Measurements from ENCODE around the gene LRRD1. TPM values are rescaled to one million over a fixed set of nuclear protein-coding genes. Genes with fewer than 3 reads are reported as not detected.

Gene LRRD1
- total RNA-seq, 4 donors from 2014 or later = 0.29 TPM; not detected in 3

GRCh38 chr7:92095380-92095779 lies 83.6 kb downstream of the LRRD1 start:
- no peak for DNase-seq (ENCODE audit: low spot score in 2 of 2)
- Histone ChIP-seq H3K27ac (no peak overlapping the region), H3K36me3 (peaks cover 93% of the 10 kb centered on the region), H3K4me1 (no peaks in the 10 kb centered on the region), H3K4me3 (no peak overlapping the region), H3K9me3 (no peaks in the 10 kb centered on the region), H3K27me3 (no peaks in the 10 kb centered on the region)
- no peak for TF ChIP-seq POLR2AphosphoS5 (IDR thresholded peaks at IDR 0.05)
- no peak for TF ChIP-seq EP300 (IDR thresholded peaks at IDR 0.05)
- TF ChIP-seq CTCF (IDR thresholded peaks at IDR 0.05) = no peak
- no peak for TF ChIP-seq POLR2A (IDR thresholded peaks at IDR 0.05)
- WGBS = 78% methylated on average over 1 of the region's 1 CpG

Other genes with a start within 250 kb of the LRRD1 start
- gene AKAP9, start 238.3 kb downstream of the LRRD1 start, total RNA-seq = 100 to 1,000 TPM in 1 of 4 donors, 10 to 100 TPM in 3; 49.4 to 192 (median 68.0) TPM
- gene CYP51A1, start 44.7 kb downstream of the LRRD1 start, total RNA-seq = 10 to 100 TPM; 18.1 to 88.0 (median 52.2) TPM
- 100 to 1,000 TPM in 1 of 4 donors, 10 to 100 TPM in 3; 46.8 to 102 (median 60.1) TPM for gene KRIT1, start 66.8 kb upstream of the LRRD1 start, total RNA-seq
- 10 to 100 TPM; 34.1 to 66.1 (median 58.2) TPM for gene ANKIB1, start 66.8 kb upstream of the LRRD1 start, total RNA-seq